IPS-18a (cell line): ENCODE measurements around the gene TBC1D22A.

Source experiments
- H3K27ac ChIP-seq: one replicate; pipeline ENCODE4 v1.5.1; 2013; ENCODE audit warnings: low read length
- H3K27me3 ChIP-seq: one replicate; pipeline ENCODE4 v1.6.1; 2013; ENCODE audit warnings: mild to moderate bottlenecking, low read length; ENCODE audit not compliant: control insufficient read depth, insufficient read depth
- H3K36me3 ChIP-seq: one replicate; pipeline ENCODE4 v1.6.1; 2013; ENCODE audit warnings: low read depth, low read length; ENCODE audit not compliant: control insufficient read depth
- H3K4me1 ChIP-seq: one replicate; pipeline ENCODE4 v1.6.1; 2013; ENCODE audit warnings: low read depth, low read length; ENCODE audit not compliant: control insufficient read depth
- H3K4me3 ChIP-seq: one replicate; pipeline ENCODE4 v1.5.1; 2013; ENCODE audit warnings: low read length
- H3K9ac ChIP-seq: one replicate; pipeline ENCODE4 v1.6.1; 2013; ENCODE audit warnings: mild to moderate bottlenecking, low read length, moderate library complexity
- H3K9me3 ChIP-seq: one replicate; pipeline ENCODE4 v1.6.1; 2013; ENCODE audit warnings: low read depth, low read length; ENCODE audit not compliant: control insufficient read depth

Gene TBC1D22A

DNA sequence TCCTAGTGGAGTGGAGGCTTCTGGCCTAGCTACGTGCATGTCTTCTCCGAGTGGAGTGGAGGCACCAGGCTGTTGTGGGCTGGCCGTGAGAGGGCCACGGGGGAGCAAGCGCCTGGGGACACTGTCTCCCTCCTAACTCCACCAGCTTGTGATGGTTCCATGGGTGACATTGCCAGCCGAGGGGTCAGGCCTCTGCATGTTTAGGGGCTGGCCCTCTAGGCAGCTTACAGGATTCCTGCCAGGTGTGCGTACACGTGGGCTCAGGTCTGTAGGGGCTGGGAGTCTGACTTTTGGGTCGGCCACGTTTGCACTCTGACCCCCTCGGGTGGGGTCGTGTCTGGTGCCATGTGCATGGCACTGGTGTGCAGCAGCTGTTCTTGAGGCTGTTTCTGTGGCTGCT is 31.6 kb downstream of the TBC1D22A start:
- Histone ChIP-seq H3K36me3 (peaks cover 5% of the 10 kb centered on the region), H3K27ac (no peak overlapping the region), H3K9me3 (no peaks in the 10 kb centered on the region), H3K4me3 (no peak overlapping the region), H3K4me1 (peaks cover 3% of the 10 kb centered on the region), H3K9ac (no peak overlapping the region), H3K27me3 (no peaks in the 10 kb centered on the region)

DNA sequence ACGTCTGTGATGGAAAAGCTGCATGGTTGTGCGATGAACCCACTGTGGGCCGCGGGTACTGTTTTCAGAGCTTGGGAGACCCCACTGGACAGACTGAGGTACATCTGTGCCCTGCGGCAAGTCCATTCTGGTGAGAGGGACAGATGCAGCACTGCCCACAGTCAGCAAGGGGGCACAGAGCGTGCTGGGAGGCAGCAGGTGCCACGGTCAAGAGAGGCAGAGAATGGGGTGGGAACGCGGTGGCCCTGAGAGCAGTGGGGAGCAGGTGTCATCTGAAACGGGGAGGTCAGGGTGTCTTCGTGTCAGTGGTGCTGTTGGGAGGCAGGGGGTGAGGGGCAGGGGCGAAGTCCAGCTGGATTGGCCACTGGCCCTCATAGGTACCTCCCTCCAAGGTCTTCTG is 32.0 kb downstream of the TBC1D22A start:
- Histone ChIP-seq H3K9me3 (no peaks in the 10 kb centered on the region), H3K36me3 (peaks cover 5% of the 10 kb centered on the region), H3K4me1 (peaks cover 3% of the 10 kb centered on the region), H3K27me3 (no peaks in the 10 kb centered on the region), H3K9ac (no peak overlapping the region), H3K27ac (no peak overlapping the region), H3K4me3 (no peak overlapping the region)

DNA sequence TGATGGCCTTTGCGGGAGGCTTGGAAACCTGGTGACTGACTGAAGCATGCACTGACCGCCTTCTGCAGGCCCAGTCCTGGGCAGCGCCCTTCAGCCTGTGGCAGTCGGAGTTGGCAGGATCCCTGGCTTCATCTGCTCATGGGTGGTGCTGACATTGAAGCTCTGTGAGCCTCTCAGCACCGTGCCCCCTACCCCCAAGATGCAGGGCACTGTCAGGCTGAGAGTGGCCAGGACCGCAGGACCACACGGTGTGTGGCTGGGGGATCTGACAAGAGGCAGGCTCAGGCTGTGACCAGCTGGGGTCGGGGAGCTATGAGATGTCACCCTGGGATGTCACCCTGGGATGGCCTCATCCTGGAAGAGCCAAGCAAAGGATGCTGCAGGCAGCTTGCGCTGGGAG is 32.7 kb downstream of the TBC1D22A start:
- Histone ChIP-seq H3K27ac (no peak overlapping the region), H3K36me3 (peaks cover 5% of the 10 kb centered on the region), H3K4me1 (peaks cover 3% of the 10 kb centered on the region), H3K4me3 (no peak overlapping the region), H3K9ac (no peak overlapping the region), H3K9me3 (no peaks in the 10 kb centered on the region), H3K27me3 (no peaks in the 10 kb centered on the region)

DNA sequence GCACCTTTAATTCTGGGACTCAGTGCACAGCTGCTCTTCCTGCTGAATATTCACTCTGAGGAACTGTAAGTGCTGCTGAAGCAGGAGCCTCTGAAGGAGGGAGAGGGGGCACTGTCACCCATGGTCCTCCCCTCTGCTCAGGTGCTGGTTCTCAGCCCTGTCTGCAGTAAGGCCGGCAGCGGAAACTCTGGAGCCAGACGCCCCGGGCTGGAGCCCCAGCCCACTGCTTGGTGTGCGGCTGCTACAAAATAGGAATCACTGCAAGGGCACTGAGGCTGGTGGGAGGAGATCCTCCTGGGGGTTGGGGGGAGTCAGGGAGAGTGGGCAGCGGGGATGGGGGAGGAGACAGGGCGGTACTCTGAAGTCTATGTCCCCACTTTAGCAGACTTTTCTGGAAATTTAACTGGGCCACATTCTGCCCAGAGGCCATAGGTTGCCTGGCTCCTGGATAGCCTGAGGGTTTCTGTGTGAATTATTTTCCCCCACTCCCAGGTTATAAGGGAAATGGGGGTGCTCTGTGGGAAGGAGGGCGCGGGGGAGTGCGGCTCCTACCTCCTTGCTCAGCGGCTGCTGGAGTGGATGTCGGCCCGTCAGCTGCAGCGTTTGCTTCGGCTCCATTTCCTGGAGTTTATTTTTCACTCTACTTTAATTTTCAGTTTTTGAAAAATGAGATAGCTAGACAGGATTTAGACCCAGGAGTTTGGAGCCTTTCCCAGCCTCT is 33.6 kb downstream of the TBC1D22A start:
- Histone ChIP-seq H3K36me3 (peaks cover 5% of the 10 kb centered on the region), H3K9me3 (no peaks in the 10 kb centered on the region), H3K27me3 (no peaks in the 10 kb centered on the region), H3K4me1 (peaks cover 3% of the 10 kb centered on the region), H3K27ac (no peak overlapping the region), H3K4me3 (no peak overlapping the region), H3K9ac (no peak overlapping the region)

GRCh38 chr22:46796566-46797195 is 34.2 kb downstream of the TBC1D22A start:
- Histone ChIP-seq H3K27ac (no peak overlapping the region), H3K4me3 (no peak overlapping the region), H3K4me1 (peaks cover 3% of the 10 kb centered on the region), H3K9ac (no peak overlapping the region), H3K9me3 (no peaks in the 10 kb centered on the region), H3K36me3 (peaks cover 5% of the 10 kb centered on the region), H3K27me3 (no peaks in the 10 kb centered on the region)

DNA sequence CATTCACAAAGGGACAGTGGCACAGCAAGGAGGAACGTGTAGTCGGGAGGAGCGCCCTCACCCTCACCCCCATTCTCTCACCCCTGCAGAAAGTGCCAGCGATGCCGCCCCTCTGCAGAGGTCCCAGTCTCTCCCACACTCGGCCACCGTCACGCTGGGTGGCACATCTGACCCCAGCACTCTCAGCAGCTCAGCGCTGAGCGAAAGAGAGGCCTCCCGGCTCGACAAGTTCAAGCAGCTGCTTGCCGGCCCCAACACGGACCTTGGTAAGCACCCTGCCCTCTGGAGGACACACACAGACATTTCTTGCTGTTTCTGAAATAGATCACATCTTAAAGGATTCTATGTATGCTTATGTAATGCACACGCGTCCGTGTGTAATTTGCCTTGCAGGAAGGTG is 34.9 kb downstream of the TBC1D22A start:
- Histone ChIP-seq H3K4me3 (no peak overlapping the region), H3K4me1 (peaks cover 3% of the 10 kb centered on the region), H3K9me3 (no peaks in the 10 kb centered on the region), H3K36me3 (peaks cover 5% of the 10 kb centered on the region), H3K27me3 (no peaks in the 10 kb centered on the region), H3K27ac (no peak overlapping the region), H3K9ac (no peak overlapping the region)

DNA sequence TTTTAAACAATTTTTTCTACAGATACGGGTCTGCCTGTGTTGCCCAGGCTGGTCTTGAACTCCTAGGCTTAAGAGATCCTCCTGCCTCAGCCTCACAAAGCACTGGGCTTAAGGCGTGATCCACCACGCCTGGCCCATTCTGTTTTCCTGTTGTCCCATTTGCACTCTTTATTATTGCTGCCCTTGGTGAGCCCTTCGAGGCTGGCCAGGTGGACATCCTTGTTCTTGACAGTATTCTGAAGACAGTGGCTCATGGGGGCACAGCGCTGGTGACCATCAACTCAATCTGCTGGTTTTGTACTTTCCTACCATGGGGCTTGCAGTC is 35.6 kb downstream of the TBC1D22A start:
- Histone ChIP-seq H3K9ac (no peak overlapping the region), H3K36me3 (peaks cover 5% of the 10 kb centered on the region), H3K4me1 (peaks cover 3% of the 10 kb centered on the region), H3K9me3 (no peaks in the 10 kb centered on the region), H3K4me3 (no peak overlapping the region), H3K27me3 (no peaks in the 10 kb centered on the region), H3K27ac (no peak overlapping the region)

DNA sequence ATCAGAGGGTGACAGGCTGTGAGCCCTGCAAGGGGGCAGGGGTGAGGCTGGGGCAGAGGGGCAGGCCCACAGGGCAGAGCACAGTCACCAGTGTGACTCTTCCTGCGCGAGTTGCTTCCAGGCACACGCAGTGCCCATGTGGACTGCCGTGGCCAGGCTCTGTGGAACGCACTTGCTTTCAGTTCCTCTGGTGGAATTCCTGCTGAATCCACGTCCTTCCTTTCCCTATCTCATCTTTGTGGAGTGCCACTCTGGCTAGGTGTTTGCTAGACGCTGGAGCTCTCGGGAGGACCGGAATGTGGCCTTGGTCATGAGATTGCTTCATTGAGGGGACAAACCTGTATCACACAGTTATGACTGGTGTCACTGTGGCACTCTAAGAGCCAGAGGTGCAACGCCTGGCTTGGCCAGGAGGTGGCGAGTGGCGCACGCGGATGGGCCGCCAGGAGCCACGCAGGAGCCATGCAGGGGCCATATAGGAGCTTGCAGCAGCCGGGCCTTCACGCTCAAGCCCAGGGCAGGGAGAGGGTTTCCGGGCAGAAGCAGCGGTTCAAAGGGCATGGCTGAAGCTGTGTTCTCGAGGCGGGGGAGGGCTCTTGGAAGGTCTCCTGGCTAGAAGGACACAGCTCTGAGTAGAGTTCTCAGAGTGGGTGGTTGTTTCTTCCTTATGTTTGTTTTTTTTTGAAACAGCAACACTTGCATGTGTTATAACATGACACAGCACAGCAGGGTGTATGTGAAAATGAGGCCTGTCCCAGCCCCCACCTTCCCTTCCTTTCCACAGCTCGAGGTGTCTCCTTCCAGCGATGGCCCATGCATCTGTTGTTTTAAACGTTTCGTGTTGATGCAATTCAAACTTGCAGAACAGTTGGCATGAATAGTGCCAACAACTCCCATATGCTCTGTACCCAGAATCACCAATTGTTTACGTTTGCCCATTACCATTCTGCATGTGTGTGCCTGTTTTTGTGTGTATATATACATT is 36.2 kb downstream of the TBC1D22A start:
- H3K27me3 ChIP-seq: no peaks in the 10 kb centered on the region
- no peak overlapping the region for H3K27ac ChIP-seq
- H3K9ac ChIP-seq: no peak overlapping the region
- H3K9me3 ChIP-seq: no peaks in the 10 kb centered on the region
- H3K4me1 ChIP-seq: peaks cover 3% of the 10 kb centered on the region
- H3K36me3 ChIP-seq: peaks cover 5% of the 10 kb centered on the region
- H3K4me3 ChIP-seq: no peak overlapping the region

DNA sequence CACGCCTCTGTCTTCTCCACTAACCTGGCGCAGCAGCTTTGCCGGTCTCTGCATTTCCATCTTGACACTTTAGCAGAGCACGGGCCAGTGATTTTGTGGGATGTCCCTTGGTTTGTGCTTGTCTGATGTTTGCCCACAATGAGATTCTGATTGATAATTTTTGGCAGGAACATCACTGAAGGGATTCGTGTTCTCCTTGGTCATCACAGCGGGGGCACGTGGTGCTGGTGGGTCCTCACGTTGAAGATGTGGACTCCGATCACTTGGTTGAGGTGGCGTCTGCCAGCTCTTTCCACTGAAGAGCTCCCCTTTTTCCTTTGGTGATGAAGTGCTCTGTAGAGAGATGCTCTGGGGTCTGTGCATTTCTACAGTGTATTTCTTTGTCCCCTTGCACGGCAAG is 37.2 kb downstream of the TBC1D22A start:
- Histone ChIP-seq H3K36me3 (no peaks in the 10 kb centered on the region), H3K27me3 (no peaks in the 10 kb centered on the region), H3K4me3 (no peak overlapping the region), H3K27ac (no peak overlapping the region), H3K9me3 (no peaks in the 10 kb centered on the region), H3K4me1 (peaks cover 3% of the 10 kb centered on the region), H3K9ac (no peak overlapping the region)

GRCh38 chr22:46800102-46800857 is 37.8 kb downstream of the TBC1D22A start:
- Histone ChIP-seq H3K4me1 (peaks cover 3% of the 10 kb centered on the region), H3K36me3 (no peaks in the 10 kb centered on the region), H3K27ac (no peak overlapping the region), H3K4me3 (no peak overlapping the region), H3K27me3 (no peaks in the 10 kb centered on the region), H3K9ac (no peak overlapping the region), H3K9me3 (no peaks in the 10 kb centered on the region)

DNA sequence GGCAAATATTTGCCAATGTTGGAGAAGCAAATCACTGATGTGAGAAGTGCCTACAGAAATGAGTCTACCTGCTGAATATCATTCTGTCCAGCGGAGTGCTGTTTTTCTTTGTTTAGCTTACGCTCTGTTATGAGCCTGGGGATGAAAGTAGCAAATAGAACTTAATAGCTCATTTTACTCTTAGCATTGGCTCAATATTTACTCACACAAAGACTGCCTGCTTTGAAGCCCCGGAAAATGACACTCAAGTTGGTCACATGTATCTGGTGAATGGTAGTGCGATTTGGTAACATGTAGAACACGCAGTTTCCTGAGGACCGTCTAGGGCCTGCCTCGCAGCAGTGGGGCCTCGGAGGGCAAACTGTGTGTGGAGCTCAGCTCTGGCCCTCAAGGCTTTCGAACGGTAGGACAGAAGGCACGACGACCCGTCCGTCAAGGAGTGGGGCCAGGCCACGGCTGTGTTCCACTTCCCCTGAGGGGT is 38.9 kb downstream of the TBC1D22A start:
- Histone ChIP-seq H3K9ac (no peak overlapping the region), H3K4me1 (peaks cover 3% of the 10 kb centered on the region), H3K9me3 (no peaks in the 10 kb centered on the region), H3K4me3 (no peak overlapping the region), H3K27ac (no peak overlapping the region), H3K27me3 (no peaks in the 10 kb centered on the region), H3K36me3 (no peaks in the 10 kb centered on the region)
